ENCODE measurements around the gene PNPLA1.

Gene PNPLA1

DNA sequence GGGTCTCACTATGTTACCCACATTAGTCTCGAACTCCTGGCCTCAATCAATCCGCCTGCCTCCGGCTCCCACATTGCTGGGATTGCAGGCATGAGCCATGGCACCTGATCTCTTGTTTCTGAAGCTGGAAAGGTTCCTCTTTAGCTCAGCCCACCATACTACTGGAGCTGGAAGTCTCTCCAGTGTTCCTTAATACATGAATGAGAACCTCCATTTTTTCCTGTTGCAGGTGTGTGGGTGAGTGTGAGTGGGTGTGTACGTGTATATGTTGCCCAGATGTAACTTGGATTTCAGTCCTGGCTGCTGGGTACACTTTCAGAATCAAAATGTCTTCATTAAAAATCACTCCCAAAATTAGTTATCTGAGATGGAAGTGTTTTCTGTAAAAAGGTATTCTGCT lies 11.1 kb downstream of the PNPLA1 start:
- H3K4me3 ChIP-seq (ENCODE audit: control insufficient read depth, low read depth, low read length), result no peak overlapping the region
- TF ChIP-seq, protein P1, sequence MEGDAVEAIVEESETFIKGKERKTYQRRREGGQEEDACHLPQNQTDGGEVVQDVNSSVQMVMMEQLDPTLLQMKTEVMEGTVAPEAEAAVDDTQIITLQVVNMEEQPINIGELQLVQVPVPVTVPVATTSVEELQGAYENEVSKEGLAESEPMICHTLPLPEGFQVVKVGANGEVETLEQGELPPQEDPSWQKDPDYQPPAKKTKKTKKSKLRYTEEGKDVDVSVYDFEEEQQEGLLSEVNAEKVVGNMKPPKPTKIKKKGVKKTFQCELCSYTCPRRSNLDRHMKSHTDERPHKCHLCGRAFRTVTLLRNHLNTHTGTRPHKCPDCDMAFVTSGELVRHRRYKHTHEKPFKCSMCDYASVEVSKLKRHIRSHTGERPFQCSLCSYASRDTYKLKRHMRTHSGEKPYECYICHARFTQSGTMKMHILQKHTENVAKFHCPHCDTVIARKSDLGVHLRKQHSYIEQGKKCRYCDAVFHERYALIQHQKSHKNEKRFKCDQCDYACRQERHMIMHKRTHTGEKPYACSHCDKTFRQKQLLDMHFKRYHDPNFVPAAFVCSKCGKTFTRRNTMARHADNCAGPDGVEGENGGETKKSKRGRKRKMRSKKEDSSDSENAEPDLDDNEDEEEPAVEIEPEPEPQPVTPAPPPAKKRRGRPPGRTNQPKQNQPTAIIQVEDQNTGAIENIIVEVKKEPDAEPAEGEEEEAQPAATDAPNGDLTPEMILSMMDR (IDR thresholded peaks at IDR 0.05; ENCODE audit: control insufficient read depth, insufficient read depth, low read depth, low read length, missing control alignments), result no peak
- DNase-seq (ENCODE audit: low read depth), result no peak

DNA sequence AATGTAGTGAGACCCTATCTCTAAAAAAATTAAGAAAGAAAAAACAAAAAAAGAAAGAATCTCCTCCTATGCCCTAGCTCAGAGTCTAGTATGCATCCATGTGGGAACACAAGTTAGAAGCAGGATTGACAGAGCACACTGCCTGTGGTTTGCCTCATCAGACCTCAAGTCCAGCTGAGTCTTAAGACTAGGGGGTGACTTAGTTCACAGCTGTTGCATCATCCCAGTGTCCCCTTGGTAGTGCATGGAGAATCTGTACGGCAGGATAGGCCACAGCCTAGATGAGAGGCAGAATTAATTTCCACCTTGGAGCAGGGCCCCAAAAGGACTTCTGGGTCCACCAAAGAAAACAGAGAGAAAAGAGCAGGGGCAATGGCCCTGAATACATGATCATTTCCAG lies 13.7 kb downstream of the PNPLA1 start:
- no peak for DNase-seq (ENCODE audit: low read depth)
- TF ChIP-seq, protein P1 (IDR thresholded peaks at IDR 0.05; ENCODE audit: control insufficient read depth, insufficient read depth, low read depth, low read length, missing control alignments), result no peak

DNA sequence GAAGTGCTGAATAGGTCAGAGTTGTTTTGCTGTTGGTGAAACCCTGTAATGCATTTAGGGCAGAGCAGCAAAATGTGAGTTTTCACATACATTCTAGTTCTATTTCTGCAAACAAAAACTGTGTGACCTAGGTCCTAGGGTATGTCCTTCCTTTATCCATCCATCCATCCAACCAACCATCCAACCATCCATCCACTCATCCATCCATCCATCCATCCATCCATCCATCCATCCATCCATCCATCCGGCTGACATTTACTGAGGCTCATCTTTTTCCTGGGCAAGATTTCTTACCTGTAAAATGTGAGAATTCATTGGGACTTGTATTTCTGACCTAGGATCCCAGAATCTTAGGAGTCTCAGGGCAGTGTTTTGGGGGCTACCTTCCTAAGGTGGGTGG lies 14.5 kb downstream of the PNPLA1 start:
- TF ChIP-seq, protein P1 (IDR thresholded peaks at IDR 0.05; ENCODE audit: control insufficient read depth, insufficient read depth, low read depth, low read length, missing control alignments), result no peak
- DNase-seq (ENCODE audit: low read depth), result no peak
- H3K4me3 ChIP-seq (ENCODE audit: control insufficient read depth, low read depth, low read length), result no peak overlapping the region

More for the DNA sequence above, 13.7 kb downstream of the PNPLA1 start:
- no peak overlapping the region for H3K4me3 ChIP-seq (ENCODE audit: control insufficient read depth, low read depth, low read length)

DNA sequence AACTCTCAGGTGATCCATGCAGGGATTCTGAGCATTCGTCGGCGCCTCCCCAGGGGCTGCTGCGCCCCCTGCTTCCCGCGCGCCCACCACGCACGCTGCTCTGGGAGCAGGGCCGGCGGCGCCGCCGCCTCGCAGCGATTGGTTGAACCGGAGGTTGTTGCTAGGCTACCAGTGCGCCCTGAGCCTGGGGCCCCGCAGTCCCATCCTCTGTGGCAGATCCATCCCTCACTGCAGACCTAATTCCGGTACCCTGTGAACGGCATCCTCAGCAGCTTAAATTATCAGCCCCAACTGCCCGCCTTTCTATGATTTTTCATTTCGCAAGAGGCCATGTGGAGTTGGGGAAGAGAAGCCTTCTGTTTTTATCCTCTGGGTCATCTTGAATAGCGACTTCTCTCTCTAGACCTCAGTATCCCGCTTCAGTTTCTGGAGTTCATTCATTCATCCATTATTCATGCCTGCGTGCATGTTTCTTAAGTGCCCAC lies 15.4 kb downstream of the PNPLA1 start:
- H3K4me3 ChIP-seq (ENCODE audit: control insufficient read depth, low read depth, low read length), result no peak overlapping the region
- TF ChIP-seq, protein P1 (IDR thresholded peaks at IDR 0.05; ENCODE audit: control insufficient read depth, insufficient read depth, low read depth, low read length, missing control alignments), result no peak
- no peak for DNase-seq (ENCODE audit: low read depth)

DNA sequence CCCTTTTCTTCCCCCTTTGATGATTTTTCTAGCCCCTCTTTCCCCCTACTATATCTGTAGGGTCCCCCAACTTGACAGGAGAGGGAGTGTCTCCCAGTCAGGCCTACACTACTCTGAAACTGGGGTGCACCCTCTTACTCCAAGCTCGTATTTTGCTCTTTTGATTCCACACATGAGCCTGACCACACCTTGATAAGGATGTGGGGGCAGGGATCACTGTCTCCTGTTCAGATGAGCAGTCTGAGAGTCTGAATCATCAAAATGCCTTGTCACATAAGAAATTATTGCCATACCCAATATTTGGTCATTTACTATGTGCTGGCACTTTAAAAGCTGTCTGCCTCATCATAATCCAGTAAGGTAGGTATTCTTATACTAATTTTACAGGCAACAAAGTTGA lies 15.9 kb downstream of the PNPLA1 start:
- DNase-seq (ENCODE audit: low read depth), result no peak
- TF ChIP-seq, protein P1 (IDR thresholded peaks at IDR 0.05; ENCODE audit: control insufficient read depth, insufficient read depth, low read depth, low read length, missing control alignments), result no peak

DNA sequence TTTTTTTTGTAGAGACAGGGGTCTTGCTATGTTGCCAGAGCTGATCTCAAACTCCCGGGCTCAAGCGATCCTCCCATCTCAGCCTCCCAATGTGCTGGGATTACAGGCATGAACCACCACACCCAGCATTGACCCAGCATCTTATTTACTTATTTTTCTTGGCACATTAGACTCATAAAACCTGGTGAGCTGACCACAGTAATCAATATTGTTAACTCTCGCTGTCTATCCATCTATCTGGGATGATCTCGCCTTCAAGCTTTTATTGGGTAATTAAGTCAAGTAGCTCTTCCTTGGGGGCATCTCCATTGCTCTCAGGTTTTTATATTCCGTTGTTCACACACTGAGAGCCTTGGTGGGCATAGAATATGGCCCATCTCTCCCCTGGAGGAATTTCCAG lies 17.0 kb downstream of the PNPLA1 start:
- DNase-seq (ENCODE audit: low read depth), result no peak
- no peak overlapping the region for H3K4me3 ChIP-seq (ENCODE audit: control insufficient read depth, low read depth, low read length)
- TF ChIP-seq, protein P1 (IDR thresholded peaks at IDR 0.05; ENCODE audit: control insufficient read depth, insufficient read depth, low read depth, low read length, missing control alignments), result no peak

More for the DNA sequence above, 15.9 kb downstream of the PNPLA1 start:
- H3K4me3 ChIP-seq (ENCODE audit: control insufficient read depth, low read depth, low read length), result no peak overlapping the region
